Brain pericyte (primary cell): ENCODE data around the gene DNAJB4.
"Not testable (repeated sequence)": the region's sequence is repeated elsewhere in the genome, so short reads cannot be mapped to it uniquely, and the experiment has no call there.

Experiments
- DNase-seq: peaks from one replicate; pipeline ENCODE4 v3.0.0-alpha.2; 2012; ENCODE audit warnings: low read depth, low spot score

Gene DNAJB4

DNA sequence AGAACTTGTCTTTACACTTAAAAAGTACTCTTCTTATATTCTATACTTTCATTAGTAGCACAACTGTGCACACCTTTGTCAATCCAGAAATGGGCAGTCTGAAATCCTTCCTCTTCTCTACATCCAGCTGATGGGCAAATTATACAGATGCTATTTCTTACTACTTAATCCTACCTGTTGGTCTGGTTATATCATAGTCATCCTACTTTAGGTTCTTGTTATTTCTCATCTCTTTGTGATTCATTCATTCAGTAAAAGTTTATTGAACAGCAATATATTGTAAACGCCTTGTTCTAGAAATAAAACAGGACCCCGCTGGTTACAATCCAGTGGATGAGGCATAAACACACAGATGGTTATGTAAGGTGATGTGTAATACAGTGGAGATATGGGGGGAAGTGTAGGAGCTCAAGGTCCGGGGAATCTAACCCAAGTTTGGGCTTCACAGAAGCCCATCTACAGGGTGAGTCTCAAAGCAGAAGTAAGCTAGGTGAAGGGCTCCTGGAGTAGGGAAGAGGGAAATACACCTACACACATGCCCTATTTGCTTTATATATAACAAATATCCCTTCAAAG is 14.0 kb upstream of the DNAJB4 start:
- DNase-seq = no peak

- DNase-seq = no peak
These were observed 13.1 kb upstream of the DNAJB4 start for GRCh38 chr1:77991638-77992037.

- DNase-seq = no peak
These were observed 10.5 kb upstream of the DNAJB4 start for GRCh38 chr1:77994117-77994705.

GRCh38 chr1:77996734-77997133 is 8.0 kb upstream of the DNAJB4 start:
- no peak for DNase-seq

DNA sequence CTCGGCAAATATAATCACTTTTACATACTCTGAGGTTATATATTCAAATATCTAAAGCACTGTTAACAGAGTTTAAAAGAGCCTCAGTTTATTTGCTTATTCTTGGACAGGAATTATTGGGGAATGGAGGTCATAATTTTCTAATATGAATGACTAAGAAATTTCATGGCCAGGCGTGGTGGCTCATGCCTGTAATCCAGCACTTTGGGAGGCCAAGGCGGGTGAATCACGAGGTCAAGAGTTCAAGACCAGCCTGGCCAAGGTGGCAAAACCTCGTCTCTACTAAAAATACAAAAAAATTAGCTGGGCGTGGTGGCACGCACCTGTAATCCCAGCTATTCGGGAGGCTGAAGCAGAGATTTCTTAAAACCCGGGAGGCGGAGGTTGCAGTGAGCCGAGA is 4.2 kb upstream of the DNAJB4 start:
- DNase-seq = not testable (repeated sequence)

DNA sequence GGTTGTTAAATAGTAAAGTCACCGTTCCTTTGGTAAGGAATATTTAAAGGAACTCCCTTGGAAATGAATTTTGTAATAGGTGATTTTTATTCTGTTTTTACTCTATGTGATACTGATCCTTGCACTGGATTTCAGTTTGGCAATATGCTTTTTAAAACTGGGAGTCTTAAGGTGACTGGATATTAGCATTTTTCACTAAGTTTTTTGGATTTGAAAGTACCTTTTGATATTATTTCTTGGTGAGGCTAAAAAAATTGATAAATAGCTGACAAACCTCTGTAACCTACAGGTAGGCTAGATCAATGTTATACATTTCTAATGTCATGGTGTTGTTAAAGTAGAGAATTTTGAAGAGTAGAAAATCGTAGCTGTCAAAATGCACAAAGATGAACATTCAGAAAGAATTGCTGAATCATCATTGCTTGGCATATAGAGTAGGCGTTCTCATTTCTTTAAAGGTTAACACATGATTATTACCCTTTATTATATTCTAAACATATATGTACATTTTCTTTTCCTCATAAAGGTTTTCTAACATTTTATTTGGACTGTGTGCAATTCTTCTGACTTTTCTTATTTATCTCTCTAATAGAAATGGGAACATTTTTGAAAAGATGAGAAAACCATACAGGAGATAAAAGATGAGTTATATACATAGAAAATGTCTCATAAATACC is 1.5 kb upstream of the DNAJB4 start:
- DNase-seq = no peak

GRCh38 chr1:78003882-78004718 is 639 bp upstream of the DNAJB4 start:
- DNase-seq = peak; percentile 69

DNA sequence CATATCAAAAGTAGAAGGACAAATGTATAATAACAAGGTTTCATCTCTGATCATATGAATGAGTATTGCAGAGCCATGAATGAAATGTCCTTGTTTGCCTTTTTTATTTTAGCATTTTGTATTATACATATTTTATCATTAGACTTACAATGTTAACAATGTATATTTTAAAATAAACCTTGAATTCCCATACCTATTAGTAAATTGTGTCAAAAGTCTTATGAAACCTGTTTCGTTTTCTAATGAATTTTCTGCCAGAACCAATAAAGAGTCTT is 646 bp downstream of the DNAJB4 start:
- DNase-seq = no peak

DNA sequence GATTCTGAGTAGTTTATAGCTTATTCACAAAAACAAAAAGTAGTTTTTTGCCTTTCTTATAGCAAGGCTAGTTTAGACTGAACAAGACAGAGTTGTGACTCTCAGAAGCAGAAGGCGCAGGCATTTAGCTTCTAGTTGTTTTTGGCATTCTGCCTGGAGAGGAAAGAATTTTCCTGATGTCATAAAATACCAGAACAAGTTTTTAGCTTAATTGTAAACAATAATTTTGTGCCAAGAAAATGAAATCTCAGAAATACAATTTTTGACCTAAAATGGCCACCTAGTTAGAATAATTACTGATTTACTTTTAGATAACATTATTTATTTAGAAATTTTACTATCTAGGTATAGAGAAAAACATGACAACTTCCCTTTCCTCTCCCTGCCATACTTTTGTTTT is 1.0 kb downstream of the DNAJB4 start:
- peak; percentile 36 for DNase-seq

- DNase-seq = no peak
These were observed 1.8 kb downstream of the DNAJB4 start for GRCh38 chr1:78006521-78006920.

- no peak for DNase-seq
These were observed 3.1 kb downstream of the DNAJB4 start for GRCh38 chr1:78007677-78008341.

- no peak for DNase-seq
These were observed 4.5 kb downstream of the DNAJB4 start for GRCh38 chr1:78009276-78009675.

DNA sequence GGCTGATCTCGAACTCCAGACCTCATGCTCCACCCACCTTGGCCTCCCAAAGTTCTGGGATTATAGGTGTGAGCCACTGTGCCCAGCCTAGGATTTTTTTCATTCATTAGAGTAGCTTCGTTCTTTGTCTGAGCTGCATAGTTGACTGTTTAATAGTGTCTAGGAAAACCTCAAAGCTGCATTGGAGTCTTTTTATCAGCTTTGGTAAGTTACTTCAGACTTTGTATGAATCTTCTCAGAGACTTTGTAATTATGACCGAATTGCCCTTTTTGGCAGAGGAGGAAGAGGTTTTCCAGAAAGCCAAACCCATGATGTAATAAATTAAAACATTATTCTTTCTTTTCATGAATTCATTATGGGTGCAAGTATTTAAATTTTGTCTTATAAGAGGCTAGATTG is 5.1 kb downstream of the DNAJB4 start:
- DNase-seq = no peak

GRCh38 chr1:78011050-78011449 is 6.3 kb downstream of the DNAJB4 start:
- DNase-seq = no peak

- DNase-seq = no peak
These were observed 10.4 kb downstream of the DNAJB4 start for GRCh38 chr1:78015148-78015547.

DNA sequence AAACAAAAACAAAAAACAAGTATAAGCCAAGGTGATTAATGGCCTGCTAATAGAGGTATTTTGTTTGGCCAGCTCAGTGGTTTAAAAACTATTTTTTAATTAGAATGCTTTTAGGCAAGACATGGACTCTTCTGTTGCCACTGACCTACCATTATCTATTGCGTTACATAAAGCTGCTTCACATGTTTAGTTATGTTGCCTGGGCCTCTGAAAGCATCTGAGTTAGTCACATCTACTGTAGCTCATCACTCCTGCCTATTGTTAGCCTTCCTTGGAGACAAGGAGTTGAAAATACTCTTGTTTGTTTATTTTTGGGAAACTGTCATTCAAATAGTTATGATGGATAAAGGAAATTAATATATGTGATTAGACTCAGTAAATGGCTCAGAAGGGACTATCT is 14.3 kb downstream of the DNAJB4 start:
- no peak for DNase-seq

DNA sequence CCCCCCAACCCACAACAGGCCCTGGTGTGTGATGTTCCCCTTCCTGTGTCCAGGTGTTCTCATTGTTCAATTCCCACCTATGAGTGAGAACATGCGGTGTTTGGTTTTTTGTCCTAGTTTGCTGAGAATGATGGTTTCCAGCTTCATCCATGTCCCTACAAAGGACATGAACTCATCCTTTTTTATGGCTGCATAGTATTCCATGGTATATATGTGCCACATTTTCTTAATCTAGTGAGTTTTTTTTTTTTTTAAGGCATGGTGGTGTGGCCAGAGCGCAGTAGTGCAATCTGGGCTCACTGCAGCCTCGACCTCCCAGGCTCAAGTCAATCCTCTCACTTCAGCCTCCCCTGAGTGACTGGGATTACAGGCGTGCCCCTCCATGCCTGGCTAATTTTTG is 16.4 kb downstream of the DNAJB4 start:
- not testable (repeated sequence) for DNase-seq

GRCh38 chr1:78029793-78030192 is 25.1 kb downstream of the DNAJB4 start:
- no peak for DNase-seq

- DNase-seq = no peak
These were observed 28.5 kb downstream of the DNAJB4 start for GRCh38 chr1:78032996-78033796.

- DNase-seq = no peak
These were observed 29.0 kb downstream of the DNAJB4 start for GRCh38 chr1:78033797-78034172.

GRCh38 chr1:78035121-78035520 is 30.4 kb downstream of the DNAJB4 start:
- no peak for DNase-seq
